GM12892 (cell line): ENCODE measurements around the gene SLC28A1.

Experiments
- DNase-seq: peaks from one replicate; pipeline ENCODE4 v3.0.0; 2011; ENCODE audit not compliant: insufficient read length
- FAIRE-seq: peaks from 2 replicates; lab custom pipeline; 2011; peaks lifted over from hg19 to GRCh38; lab: Jason Lieb, UNC
- POLR2A ChIP-seq: IDR thresholded peaks from 2 replicates; pipeline ENCODE4 v1.6.1; 2011; ENCODE audit warnings: low read depth, low read length, control low read depth
- POLR2AphosphoS5 ChIP-seq: IDR thresholded peaks from 2 replicates; pipeline ENCODE4 v1.6.1; 2011; ENCODE audit warnings: low read depth, low read length, control low read depth
- TAF1 ChIP-seq: IDR thresholded peaks from 2 replicates; pipeline ENCODE4 v1.6.1; 2011; ENCODE audit warnings: low read depth, mild to moderate bottlenecking, control low read depth, low read length, borderline replicate concordance

The SLC28A1 gene

GRCh38 chr15:84891339-84891738 lies 6.9 kb downstream of the SLC28A1 start:
- no peak for DNase-seq
- FAIRE-seq, result no peak
- no peak for TF ChIP-seq POLR2AphosphoS5
- no peak for TF ChIP-seq POLR2A
- TF ChIP-seq TAF1, result no peak

DNA sequence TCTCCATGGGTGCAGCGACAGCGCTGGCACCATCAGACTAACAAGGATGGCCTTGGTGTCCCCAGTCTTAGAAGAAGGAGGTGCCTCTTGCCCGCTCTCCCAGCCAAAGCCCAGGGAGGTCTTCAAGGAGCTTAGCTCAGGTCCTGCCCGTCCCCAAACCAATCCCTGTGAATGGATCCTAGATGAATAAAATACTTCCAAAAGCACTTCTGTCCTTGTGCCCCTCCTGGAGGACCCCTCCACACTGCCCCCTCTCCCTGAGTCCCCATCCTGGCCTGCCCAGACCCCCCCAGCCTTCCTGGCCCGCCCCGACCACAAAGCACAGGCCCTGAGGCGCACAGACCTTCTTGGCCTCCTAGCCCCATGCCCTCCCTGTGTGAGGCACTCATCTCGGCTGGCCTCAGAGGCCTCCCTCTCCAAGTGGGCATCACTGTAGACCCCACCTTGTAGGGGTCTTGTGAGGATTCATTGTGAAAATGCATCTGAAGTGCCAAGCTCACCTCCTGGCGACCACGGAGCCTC lies 8.4 kb downstream of the SLC28A1 start:
- no peak for TF ChIP-seq POLR2AphosphoS5
- TF ChIP-seq TAF1, result no peak
- no peak for TF ChIP-seq POLR2A
- FAIRE-seq, result no peak
- no peak for DNase-seq

DNA sequence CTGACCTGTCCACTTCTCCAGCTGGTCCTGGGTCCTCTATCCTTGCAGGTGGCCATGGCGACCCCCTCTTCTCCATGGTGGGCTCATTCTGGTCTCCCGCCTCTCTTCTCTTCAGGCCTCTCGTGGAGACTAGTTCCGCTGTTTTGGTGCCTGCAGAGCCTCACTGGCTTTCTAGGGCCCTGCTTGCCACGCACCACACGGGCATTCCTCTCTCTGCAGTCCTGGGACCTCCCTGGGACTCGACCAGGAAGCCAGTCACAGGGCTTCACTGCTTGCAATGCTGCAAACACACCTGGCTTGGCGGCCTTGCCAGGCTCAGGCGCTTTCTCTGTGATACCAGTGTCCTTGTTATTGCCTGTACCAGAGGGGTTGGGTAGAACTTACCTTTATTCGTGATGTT lies 9.1 kb downstream of the SLC28A1 start:
- no peak for DNase-seq
- no peak for FAIRE-seq
- no peak for TF ChIP-seq POLR2AphosphoS5

GRCh38 chr15:84894736-84895425 lies 10.4 kb downstream of the SLC28A1 start:
- TF ChIP-seq TAF1 (no peak), POLR2AphosphoS5 (no peak), POLR2A (no peak)
- no peak for DNase-seq
- no peak for FAIRE-seq

GRCh38 chr15:84898761-84899160 lies 14.3 kb downstream of the SLC28A1 start:
- TF ChIP-seq POLR2A (no peak), POLR2AphosphoS5 (no peak)
- DNase-seq (no peak), FAIRE-seq (no peak)

- DNase-seq, result no peak
- FAIRE-seq, result no peak
- TF ChIP-seq TAF1 (no peak), POLR2AphosphoS5 (no peak), POLR2A (no peak)
Measured at GRCh38 chr15:84899750-84900149, 15.3 kb downstream of the SLC28A1 start.

DNA sequence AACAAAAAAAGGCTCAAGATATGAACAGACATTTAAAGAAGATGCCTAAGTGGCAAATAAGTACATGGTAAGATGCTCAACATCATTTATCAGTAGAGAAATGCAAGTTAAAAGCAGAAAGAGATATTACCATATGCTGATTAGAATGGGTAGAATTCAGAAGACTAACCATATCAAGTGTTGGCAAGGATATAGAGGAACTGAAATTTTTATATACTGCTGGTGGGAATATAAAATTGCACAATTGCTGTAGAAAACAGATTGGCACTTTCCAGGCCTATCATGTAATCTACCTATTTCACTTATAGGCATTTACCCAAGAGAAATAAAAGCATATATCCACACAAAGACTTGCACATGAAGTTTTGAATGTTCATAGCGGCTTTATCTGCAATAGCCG lies 17.1 kb downstream of the SLC28A1 start:
- DNase-seq, result no peak
- TF ChIP-seq POLR2A (no peak), POLR2AphosphoS5 (no peak)
- no peak for FAIRE-seq

DNA sequence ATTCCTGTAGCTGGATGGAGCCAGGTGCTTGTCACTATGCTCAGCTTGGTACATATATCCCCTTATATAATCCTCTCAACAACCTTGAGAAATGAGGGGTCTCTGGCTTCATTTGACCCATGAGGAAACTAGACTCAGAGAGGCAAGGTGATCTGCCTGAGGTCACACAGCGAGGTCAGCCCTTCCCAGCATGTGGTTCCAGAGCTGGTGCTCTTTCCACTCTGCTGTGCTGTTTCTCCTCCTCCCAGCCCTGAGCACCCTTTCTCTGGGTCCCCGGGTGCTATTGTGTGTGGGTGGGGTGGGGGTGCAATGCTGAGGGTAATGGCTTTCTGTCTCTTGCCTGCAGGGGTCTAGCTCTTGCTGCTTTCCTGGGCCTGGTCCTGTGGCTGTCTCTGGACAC lies 19.3 kb downstream of the SLC28A1 start:
- TF ChIP-seq POLR2AphosphoS5, result no peak
- no peak for TF ChIP-seq POLR2A
- no peak for TF ChIP-seq TAF1
- FAIRE-seq, result no peak
- no peak for DNase-seq

- TF ChIP-seq POLR2AphosphoS5, result no peak
- no peak for TF ChIP-seq TAF1
- TF ChIP-seq POLR2A, result no peak
- DNase-seq, result no peak
- FAIRE-seq, result no peak
Measured at GRCh38 chr15:84904419-84904818, 20.0 kb downstream of the SLC28A1 start.

DNA sequence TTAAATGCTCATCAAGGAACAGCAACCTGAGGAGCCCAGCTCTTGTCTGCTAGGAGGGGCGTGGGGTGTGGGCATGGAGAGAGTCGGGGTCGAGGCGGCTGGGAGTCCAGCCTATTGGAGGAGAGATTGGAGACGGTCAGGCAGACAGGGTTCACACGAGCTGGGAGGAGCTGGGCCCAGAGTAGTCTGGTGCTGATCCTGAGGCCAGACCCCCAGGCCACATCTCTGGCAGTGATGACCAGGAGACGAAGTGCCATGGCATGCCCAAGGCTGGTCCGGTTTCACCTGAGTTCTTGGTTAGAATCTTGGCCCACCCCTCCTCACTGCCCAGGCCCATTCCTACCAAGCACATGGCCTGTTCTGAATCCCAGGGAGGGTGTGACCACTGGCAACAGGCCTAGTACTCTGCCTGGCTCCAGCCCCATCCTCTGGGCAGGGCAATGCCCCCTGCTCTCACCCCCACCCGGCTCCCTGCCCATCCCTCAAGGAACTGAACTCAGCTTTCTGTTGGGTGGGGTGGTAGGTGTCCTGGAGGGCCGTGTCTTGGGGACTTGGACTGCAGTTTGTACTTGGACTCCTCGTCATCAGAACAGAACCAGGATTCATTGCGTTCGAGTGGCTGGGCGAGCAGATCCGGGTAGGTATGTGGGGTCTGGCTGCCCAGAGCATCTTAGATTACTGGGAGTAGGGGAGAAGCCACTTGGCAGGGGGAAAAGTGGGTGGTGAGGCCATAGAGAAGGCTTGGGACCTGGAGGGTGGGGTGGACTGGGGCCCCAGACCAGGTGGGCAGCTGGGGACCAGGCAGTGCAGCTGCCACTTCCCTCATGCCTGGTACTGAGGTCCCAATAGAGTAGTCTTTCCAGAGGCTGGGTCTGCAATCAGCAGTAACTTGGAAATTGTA lies 20.8 kb downstream of the SLC28A1 start:
- DNase-seq (no peak), FAIRE-seq (no peak)
- no peak for TF ChIP-seq POLR2A
- TF ChIP-seq POLR2AphosphoS5, result no peak
- no peak for TF ChIP-seq TAF1

DNA sequence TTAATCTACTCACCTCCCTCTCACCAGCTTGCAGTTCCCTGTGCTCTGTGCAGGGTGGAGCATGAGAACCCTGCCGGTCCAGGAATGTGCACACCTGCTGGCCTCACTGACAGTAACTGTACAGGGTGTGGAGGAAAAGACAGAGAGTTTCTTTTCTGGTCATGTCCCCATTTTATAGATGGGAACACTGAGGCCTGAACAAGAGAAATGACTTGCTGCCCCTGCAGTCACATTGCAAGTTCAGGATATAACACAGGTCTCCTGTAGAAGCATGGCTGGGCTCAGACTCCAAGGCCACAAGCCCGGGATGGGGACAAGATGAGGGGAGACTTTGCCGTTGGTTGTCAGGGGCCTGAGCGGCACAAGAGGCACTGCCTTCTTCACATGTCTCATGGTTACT lies 23.3 kb downstream of the SLC28A1 start:
- TF ChIP-seq POLR2A, result no peak
- DNase-seq (no peak), FAIRE-seq (no peak)

GRCh38 chr15:84908564-84908963 lies 24.1 kb downstream of the SLC28A1 start:
- no peak for TF ChIP-seq TAF1
- no peak for TF ChIP-seq POLR2AphosphoS5
- TF ChIP-seq POLR2A, result no peak
- DNase-seq (no peak), FAIRE-seq (no peak)
